Activated T-cell treated with anti-CD3 and anti-CD28 coated beads for 4 hours (primary cell): ENCODE results near the gene ENTREP1.

Experiments
- DNase-seq: peaks from one replicate; pipeline ENCODE4 v3.0.0-alpha.2; 2020

The ENTREP1 gene

GRCh38 chr9:69322256-69322655 is 2.8 kb upstream of the ENTREP1 start:
- DNase-seq: no peak

- no peak for DNase-seq
Observed at GRCh38 chr9:69323861-69324260, 1.2 kb upstream of the ENTREP1 start.

GRCh38 chr9:69325409-69326212 is 596 bp downstream of the ENTREP1 start:
- DNase-seq: no peak

- DNase-seq: no peak
Observed at GRCh38 chr9:69326261-69326660, 1.2 kb downstream of the ENTREP1 start.

GRCh38 chr9:69330580-69330979 is 5.6 kb downstream of the ENTREP1 start:
- DNase-seq: no peak

GRCh38 chr9:69331444-69331843 is 6.4 kb downstream of the ENTREP1 start:
- DNase-seq: no peak

GRCh38 chr9:69332067-69332685 is 7.2 kb downstream of the ENTREP1 start:
- DNase-seq: no peak

GRCh38 chr9:69333716-69334115 is 8.7 kb downstream of the ENTREP1 start:
- DNase-seq: no peak

- no peak for DNase-seq
Observed at GRCh38 chr9:69334317-69334716, 9.3 kb downstream of the ENTREP1 start.

- DNase-seq: no peak
Observed at GRCh38 chr9:69339620-69340019, 14.6 kb downstream of the ENTREP1 start.

GRCh38 chr9:69340631-69341030 is 15.6 kb downstream of the ENTREP1 start:
- DNase-seq: no peak

GRCh38 chr9:69342769-69343168 is 17.8 kb downstream of the ENTREP1 start:
- DNase-seq: no peak

- no peak for DNase-seq
Observed at GRCh38 chr9:69344459-69344858, 19.4 kb downstream of the ENTREP1 start.

- DNase-seq: no peak
Observed at GRCh38 chr9:69346596-69347390, 21.8 kb downstream of the ENTREP1 start.

GRCh38 chr9:69347607-69348006 is 22.6 kb downstream of the ENTREP1 start:
- DNase-seq: no peak

- no peak for DNase-seq
Observed at GRCh38 chr9:69351227-69351626, 26.2 kb downstream of the ENTREP1 start.

GRCh38 chr9:69355232-69355631 is 30.2 kb downstream of the ENTREP1 start:
- DNase-seq: no peak

GRCh38 chr9:69357030-69357775 is 32.2 kb downstream of the ENTREP1 start:
- DNase-seq: no peak

- no peak for DNase-seq
Observed at GRCh38 chr9:69357821-69358220, 32.8 kb downstream of the ENTREP1 start.

- DNase-seq: no peak
Observed at GRCh38 chr9:69363191-69363590, 38.2 kb downstream of the ENTREP1 start.

GRCh38 chr9:69364510-69365150 is 39.6 kb downstream of the ENTREP1 start:
- no peak for DNase-seq

GRCh38 chr9:69370430-69370829 is 45.4 kb downstream of the ENTREP1 start:
- no peak for DNase-seq

- DNase-seq: no peak
Observed at GRCh38 chr9:69371001-69371400, 46.0 kb downstream of the ENTREP1 start.
